ENCODE data around the gene RASSF10.
"Not testable (repeated sequence)": the region's sequence is repeated elsewhere in the genome, so short reads cannot be mapped to it uniquely, and the experiment has no call there.

Gene RASSF10

DNA sequence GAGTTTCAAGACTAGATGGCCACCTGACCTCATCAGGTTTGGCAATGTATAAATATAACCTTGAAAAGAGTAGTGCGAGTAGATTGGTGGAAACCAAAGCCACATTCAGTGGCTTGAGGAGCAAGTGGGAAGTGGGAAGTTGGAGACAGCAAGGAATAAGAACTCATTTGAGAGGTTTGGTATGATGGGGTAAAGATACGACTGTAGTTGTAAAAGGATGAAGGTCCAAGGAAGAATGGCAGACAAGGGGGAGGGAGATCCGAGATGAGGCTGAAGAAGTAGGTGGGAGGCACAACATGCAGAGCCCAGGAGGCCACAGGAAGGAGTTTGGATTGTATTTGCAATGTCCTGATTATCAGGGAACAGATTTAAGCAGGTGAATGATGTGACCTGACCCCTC lies 20.8 kb downstream of the RASSF10 start:
- DNase-seq, result no peak

DNA sequence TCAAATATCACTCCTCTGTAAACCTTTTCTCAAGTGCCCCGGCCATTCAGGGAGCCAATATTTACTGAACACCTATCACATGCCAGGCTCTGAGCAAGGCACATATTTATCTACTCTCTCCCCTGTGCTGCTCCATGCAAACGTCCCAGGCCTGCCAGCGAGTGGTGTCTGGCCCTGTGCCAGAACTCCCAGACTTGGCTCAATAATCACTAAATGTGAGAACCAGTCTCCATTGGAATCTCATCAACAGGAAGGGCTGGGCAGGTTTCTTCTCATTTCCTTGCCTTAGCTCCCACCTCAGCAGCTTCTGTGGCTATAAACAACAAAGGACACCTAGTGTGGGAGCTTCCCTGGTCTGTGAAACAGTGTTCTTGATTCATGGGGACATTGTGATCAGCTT lies 21.7 kb downstream of the RASSF10 start:
- no peak for DNase-seq

DNA sequence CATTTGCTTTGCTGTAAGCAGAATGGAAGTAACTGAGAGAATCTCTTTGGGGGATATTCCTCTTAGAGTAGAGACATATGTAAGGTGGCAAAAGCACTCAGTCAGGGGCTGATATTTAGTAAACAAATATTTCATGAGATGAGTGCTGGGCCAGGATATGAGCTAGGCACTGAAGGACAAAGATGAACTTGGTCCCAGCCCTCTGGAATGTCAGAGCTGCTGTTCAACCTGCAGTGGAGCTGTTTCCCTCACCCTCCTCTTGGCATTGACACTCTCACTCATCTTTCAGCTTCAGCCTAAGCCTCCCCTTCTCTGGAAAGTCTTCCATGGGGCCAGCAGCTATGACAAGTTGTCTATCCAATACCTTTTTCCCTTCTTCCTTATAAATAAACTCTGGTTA lies 22.2 kb downstream of the RASSF10 start:
- no peak for DNase-seq

DNA sequence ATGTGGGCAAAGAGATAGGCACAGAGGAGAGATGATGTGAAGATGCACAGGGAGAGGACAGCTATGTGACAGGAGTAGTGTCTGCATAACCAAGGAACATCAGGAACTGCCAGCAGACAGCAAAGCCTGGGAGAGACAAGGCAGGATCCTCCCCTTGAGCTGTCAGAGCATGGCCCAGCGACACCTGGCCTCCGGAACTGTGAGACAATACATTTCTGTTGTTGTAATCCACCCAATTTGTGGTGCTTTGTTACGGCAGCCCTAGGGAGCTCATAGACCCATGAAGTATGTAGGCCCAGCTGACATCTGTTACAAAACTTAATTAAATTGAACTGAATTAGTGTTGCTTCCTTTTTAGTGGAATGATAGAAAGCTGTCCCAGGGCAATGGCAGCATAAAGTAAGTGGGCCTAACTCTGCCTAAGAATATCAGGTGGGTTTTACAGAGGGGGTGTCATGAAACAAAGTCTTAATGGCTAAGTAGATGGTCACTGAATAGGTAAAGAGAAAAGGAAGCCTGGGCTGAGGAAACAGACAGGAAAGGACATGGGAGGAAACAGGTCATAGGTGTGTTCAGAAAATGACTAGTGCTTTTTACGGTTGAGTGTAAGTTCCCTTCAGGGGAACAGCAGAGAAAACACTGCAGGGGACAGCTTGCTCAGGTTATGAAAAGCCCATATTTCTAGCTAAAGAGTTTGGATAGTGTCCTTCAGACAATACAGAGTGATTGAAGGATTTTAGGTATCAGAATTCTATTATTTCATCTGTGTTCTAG lies 24.8 kb downstream of the RASSF10 start:
- no peak for DNase-seq

DNA sequence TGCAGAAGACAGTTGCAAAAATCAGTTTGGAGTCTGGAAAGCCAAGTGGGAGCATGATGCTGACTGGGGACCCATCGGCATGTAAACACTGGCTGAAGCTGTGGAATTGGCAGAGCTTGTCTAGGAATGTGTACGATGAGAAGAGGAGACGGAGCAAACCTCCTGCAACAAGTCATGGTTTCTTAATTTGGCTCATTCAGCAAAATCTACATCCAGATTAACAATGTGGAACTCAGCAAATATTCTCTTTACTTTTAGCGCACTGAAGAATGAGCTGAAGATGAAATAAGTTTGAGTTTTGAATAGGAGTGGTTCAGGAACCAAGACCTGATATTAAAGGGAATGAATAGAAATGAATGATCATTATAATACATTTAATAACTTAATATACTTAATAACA lies 26.6 kb downstream of the RASSF10 start:
- no peak for DNase-seq

DNA sequence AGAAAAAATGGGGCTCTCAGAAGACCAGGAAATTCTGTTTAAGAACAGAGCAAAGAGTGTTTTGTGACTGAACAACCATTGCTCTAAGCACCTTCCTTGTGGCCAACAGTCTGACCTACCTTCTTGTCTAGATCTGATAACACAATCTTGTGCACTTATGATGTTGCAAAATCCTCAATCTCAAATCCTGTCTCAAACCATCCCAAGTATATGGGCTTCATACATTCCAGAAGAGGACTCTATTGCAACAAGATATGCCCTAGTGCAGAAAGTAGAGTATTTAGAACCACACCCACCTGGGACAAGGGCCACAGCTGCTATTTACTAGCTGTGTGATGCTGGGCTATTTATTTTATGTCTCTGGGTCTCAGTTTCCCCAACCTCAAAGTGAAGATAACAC lies 27.1 kb downstream of the RASSF10 start:
- DNase-seq, result no peak

DNA sequence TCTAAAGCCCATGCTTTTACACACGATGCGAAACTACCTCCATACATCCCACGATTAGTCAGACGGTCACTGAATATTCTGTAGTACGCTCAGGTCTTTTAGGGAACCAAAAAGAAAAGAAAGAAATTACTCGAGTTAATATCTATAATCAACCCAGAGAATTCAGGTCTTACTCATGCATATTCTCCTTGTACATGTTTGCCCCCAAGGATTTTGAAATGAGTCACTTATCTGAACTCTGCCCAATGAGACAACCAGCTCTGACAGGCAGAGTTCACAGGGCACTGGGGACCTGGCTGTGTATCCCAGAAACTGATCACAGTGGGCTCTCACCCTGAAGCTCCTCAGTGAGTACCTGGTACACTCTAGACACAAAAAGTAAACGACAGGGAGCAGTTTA lies 29.2 kb downstream of the RASSF10 start:
- DNase-seq, result no peak

DNA sequence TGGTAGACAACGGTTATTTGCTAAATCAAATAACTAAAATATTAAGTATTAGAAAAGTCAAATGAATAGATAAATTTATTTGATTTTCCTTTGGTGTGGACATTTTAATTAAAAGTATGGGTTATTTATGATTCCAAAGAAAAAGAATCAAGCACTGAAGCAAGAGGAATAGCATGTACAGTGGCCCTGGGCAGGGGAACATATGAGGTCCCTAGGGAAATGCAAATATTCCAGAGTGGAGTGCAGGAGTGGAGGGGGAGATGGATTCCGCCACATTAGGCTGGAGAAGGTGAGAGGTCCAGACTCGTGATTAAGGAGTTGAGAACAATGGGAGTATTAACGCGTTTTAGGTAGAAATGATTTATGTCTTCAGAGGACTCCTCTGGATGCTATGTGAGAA lies 30.0 kb downstream of the RASSF10 start:
- DNase-seq, result no peak

DNA sequence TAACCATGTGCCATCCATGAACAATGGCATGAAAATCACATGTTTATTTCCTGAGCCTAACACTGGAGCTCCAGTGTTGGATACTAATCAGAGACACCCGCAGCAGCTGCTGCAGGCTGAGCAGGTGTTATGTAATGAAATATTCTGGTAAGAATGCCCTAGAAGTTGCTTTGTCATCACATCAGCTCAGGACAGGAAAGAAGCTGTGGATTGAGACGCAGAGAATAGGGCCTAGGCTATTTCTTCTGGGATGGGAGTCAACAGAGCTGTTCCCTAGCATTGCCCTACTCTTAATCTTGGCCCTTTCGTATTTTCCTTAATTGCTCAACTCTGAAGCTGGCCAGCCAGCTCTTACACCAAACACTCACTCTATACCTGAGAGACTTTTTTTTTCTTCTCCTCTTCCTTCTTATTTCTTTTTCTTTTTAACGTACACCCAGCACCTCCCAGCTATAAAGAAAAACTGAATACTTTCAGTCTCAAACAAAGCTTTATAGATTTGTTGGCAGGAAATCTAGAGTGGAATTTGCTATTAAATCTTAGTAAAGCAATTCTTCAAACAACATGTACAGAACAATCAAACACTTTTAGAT lies 31.9 kb downstream of the RASSF10 start:
- no peak for DNase-seq

DNA sequence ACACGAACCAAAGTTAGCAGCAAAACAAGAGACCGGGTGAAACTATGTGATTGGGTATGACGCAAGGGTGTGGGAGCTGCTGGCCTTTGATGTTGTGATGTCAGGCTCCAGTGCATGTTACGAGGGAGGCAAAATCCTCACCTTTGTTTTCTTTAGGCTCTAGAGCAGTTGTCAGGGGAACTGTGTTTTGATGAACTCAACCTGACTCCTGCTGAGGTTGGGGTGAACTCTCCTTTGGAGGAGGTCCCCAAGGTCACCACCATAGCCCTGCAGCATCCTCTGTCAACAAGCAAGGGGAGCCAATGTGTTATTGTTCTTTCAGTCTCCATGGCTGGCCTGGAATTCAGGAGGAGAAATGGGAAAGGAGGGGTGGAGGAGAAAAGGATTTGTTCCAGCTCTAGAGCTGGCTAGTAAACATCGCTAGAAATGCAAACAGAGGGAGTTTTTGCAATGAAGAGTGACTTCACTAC lies 33.8 kb downstream of the RASSF10 start:
- no peak for DNase-seq

DNA sequence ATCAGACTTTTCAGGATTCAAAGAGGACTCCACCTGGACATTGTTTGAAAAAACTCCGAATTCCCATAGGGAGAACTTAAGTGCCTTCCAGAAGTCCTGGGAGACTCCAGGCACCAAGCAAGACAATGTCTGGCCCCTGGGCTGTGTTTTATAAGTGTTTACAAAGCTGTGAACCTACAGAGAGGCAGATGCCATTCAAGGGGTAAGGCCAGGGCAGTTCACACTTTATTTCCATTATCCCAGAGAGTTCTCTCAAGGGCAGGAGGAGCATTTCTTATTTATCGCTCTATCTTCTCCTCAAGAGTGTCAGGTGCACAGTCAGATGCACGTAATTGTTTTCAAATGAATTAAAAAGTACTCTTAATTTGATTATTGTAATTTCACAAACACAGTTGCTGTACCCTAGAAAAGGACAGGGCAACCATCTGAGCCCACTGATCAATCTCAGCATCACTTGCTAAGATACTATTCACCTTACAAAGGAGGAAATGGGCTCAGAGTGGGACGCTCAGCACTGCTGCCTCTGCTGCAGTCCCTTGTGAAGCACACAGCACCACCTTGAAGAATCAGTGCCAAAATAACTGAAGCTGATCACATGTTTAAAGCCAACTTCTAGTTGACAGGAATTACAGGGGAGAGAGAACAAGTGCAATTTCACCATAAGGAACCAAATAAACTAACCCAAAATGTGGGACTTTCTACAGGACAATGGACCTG lies 35.0 kb downstream of the RASSF10 start:
- no peak for DNase-seq

DNA sequence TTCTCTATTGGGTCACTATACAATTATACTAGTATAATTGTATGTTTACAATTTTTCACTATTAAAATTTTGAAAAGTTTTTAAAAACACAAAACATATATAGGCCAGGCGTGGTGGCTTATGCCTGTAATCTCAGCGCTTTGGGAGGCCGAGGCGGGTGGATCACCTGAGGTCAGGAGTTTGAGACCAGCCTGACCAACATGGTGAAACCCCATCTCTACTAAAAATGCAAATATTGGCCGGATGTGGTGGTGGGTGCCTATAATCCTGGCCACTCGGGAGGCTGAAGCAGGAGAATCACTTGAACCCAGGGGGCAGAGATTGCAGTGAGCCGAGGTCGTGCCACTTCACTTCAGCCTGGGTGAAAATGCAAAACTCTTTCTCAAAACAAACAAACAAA lies 36.0 kb downstream of the RASSF10 start:
- DNase-seq, result not testable (repeated sequence)

DNA sequence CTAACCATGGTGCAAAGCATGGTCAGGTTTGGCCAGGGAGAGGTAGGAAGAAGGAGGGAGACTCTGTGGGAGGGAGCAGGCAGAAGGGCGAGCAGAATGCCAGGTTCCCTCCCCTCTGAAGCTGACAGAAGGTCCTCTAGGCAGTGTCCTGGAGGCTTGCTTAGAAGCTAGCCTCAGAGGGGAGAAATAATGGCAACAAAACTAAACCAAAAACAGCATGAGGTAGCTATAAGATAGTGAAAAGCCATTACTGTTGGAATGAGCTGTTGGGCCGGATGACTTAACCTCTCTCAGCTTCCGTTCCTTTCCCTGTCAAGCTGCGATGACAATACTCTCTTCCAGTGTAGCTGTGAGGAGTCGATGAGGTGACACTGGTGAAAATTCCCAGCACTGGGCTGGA lies 36.6 kb downstream of the RASSF10 start:
- no peak for DNase-seq

DNA sequence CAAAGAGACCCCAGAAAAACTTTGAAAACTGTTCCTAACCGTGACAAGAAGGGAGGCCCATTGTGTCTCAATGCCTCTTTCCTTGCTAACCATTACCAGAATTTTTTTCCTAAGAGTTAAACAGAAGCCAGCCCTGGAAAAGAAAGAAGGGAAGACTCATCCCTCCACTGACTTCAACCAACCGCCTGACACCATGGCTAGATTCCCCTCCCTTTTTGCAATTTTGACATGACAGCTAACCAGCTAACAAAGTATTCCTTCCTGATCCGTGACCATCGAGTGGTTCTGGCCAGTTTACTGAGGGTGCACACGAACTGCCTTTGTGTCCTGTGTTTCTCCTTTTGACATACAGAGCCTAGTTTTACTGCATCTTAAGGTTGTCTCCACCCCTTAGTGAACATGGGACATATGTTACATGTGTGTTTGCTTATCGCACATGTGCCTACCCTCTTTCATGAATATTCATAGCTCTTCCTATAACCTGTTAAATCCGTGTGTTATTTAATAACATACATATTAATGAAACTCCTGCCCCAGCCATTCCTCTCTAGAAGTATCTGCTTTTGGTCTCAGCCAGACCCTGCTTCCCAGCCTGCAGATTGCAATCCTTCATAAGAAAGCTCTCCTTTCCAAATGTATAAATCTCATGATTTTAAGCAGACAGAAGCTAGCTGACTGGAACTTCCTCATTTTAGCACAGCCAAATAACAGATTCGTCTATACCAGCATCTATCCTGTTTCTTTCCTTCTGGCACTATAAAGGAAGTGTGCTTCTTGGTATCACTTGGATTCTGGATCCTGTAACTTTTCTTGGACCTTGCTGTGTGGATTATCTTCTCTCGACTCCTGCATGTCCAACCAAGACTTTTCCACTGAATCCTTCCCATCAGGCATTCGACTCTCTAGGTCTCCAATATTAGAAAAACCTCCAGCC lies 37.8 kb downstream of the RASSF10 start:
- DNase-seq, result peak; percentile 13

DNA sequence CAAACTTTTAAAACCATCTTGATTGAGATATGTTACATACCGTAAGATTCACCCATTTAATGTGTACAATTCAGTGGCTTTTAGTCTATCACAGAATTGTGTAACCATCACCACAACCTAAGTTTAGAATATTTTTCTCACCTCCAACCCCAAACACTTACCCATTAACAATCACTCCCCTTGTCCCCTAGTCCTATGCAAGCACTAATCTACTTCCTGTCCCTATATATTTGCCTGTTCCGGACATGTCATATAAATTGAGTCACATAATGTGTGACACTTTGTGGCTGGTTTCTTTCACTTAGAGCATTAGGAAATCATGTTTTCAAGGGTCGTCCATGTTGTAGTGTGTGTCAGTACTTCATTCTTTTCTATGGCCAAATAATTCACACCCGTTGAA lies 38.8 kb downstream of the RASSF10 start:
- DNase-seq, result no peak

DNA sequence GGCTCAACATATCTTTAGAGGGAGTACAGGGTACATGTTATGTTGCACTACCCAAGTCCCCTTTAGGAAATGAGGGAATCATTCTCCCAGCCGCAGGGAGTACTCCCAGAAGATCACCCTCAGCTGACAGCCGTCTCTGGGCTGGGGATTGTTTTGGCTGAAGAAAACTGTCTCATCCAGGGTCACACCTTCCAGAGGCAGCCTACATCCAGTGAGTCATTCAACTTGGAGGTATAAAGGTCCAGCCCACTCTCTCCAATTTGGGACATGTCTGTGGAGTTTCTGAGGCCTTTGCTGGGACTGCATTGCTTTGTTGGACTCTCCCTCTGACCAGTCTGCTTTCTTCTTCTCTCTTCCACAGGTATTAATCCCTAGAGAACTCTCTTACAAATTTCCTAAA lies 42.1 kb downstream of the RASSF10 start:
- DNase-seq, result no peak

DNA sequence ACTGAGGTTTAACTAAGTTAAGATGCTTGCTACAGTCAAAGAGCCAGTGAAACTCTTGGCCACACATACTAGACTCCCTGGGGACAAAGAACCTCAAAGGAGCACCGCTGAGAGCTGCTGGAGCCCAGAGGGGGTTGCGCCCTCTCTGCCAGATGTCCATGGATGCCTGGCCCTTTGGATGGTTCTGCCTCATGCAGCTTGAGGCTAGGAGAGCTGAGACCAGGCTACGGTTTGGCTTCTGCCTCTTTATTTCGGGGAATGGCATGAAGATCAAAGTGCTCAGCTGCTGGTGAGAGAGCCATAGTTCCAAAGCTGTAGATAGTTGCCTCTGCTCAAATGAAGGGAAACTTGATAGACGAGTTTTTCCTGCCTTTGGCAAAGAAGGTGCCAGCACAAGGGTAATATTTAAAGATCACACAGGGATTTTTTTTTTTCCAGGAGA lies 43.0 kb downstream of the RASSF10 start:
- DNase-seq, result no peak

DNA sequence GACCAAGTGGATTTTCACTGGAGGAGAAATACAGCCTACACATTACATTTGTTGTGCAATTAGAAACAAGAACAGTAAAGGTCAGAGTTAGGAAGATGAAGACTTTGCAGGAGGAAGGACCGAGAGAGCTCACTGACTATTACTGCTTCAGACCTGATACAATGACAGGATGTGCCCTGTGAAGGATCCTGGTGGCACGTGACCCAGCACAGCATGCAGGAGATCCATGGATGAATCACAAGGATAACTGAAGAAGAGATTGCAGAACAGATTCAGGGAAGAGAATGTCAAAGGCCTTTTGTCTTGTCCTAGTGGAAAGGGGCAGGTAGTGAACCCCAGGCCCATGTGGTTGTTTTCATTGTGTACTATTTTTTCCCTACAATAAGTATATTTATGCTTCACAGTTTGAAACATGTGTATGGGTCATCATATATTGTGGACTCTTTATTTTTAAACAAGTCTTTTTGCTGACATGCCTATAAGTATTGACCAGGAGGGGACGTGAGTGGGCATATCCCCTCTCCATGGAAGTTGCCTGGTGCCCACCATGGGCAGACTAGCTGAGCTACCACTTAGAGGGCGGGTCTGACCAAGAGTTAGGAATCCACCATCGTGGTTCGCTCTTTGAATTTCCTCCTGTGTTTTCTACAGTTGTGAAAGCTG lies 44.3 kb downstream of the RASSF10 start:
- DNase-seq, result no peak

DNA sequence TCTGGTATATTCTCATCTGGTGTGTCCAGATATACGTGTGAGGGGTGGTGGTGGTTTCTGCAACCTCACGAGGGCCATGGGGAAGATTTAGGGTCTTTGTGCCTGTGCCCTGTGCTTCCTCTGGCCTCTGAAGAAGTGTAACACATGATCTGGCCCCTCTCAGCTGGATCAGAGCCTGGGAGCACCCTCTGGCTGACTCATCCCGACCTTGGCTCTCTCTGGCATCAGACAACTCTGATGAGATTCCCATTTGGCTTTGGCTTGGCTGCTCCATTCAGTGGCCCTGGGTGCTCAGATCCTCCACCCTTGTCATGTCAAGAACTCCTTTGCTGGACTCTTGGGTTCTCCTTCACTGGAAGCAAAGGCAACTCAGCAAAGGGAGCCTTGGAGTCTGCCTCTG lies 45.2 kb downstream of the RASSF10 start:
- no peak for DNase-seq

DNA sequence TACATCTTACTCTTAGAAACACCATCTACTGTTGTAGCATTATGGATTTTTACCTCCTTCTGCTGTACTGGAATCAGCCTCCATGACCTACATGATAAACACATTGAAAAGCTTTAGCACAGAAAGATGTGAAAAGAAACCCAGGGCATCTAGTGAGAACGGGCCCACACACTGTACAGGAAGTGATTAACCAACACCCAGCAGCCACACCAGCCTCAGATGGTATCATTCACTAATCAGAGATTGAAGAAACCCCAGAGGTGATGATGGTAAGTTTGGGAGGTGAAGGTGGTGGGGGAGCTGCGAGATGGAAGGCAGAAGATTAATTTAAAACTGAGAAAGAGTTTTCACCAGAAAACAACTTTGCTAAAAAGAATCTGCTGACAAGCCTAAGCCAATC lies 46.1 kb downstream of the RASSF10 start:
- no peak for DNase-seq

DNA sequence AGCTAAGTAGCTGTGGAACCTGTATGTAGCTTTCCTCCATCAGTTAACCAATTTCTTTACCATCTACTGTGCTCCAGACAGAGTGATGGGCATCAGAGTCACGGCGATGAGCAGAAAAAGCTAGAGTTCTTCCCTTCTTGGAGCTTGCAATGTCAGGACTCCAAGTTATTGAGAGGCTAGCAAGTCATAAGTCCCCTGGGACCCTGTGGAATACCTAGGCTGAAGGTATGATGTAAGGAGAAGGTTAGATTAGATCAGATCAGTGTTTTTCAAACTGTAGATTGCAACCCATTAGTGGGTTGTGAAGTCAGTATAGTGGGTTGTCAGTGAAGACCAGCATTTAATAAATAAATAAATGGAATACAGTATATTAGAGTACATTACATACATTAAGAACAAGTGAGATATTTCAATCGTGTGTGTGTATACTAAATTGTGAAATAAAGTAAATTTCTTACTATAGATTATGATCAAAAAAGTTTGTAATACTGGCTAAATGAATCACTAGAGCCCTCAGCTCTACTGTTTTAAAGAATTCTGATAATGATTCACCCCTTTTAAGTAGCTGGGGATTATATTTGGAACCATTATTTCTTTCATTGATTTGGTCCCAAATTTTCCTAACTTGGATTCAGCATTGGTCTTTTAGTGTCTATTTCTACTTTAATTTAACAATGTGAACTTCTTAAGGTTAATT lies 52.3 kb downstream of the RASSF10 start:
- DNase-seq, result no peak

Data from OCI-M1 (cell line).